Right renal cortex interstitium (tissue), 3 donors: Measurements from ENCODE around the gene STC2. TPM values are rescaled to one million over a fixed set of nuclear protein-coding genes. Genes with fewer than 3 reads are reported as not detected.

Experiments
- DNase-seq, 3 donors: peaks; one replicate each; pipeline ENCODE4 v3.0.0-alpha.2; 2013; ENCODE audit warnings: low read depth in 3 of 3, low spot score in 2 of 3
- polyA plus RNA-seq, 3 donors: library from polyadenylated mRNA; unstranded; fragments of 120-200 nt; gene quantifications; one replicate each; pipeline ENCODE4 v1.2.1, GENCODE V29; 2013; ENCODE audit not compliant: insufficient read length in 3 of 3

STC2 gene
- polyA plus RNA-seq, 3 donors, result 1.4 to 2.0 (median 1.6) TPM

DNA sequence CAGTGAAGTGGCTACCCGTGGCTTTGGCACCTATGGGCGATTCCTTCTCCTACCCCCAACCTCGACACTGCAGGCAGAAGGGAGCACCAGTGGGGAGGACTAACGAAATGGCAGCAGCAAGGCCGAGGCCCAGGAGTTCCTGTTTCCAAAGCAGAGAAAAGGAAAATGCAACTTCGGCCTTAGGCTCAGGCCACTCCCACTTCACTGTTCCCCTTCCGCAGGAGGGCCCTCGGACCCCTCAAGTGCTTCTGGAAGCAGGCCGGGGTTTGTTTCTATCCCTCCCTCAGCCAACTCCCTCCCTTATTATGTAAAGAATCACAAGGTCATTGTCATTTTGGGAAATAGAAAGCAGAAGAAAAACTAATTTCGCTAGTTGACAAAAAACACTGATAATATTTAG lies 56.8 kb downstream of the STC2 start:
- DNase-seq, result no peak

DNA sequence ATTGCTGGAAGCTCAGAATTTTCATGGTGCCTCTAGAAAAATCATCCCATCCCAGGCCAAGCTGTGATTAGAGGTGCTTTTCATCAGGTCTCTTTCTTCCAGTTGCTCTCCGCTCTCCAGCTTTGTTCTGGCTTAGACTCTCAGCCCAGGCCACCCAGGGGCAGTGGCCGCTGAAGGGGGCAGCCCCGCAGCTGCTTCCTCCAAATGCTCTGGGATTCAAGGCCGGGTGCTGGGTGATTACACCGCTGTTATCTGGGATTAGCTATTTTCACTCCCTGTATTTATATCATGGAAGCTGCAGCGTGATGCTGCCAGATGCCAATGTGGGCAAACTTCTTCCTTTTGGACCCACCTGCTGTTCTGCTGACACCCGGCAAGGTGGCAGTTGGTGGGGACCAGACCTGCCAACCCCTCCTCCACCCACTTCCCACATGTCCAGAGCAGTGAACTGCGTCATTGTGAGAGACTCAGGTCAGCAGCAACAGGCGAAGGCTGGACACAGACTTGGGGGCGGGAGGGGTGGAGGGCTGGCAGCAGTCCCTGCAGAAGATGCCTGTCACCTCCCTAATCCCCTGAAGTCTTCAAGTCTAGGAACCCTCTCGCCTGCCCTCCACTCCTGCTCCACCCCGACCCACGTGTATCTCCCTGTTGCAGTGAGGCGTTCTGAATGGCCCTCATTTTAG lies 59.3 kb downstream of the STC2 start:
- no peak for DNase-seq

GRCh38 chr5:173265433-173265832 lies 62.8 kb downstream of the STC2 start:
- no peak for DNase-seq

Other genes starting within 250 kb of the STC2 start
- 10 to 100 TPM; 14.5 to 18.6 (median 16.8) TPM for gene BNIP1, start 183.9 kb downstream of the STC2 start, polyA plus RNA-seq
- gene NKX2-5, start 93.2 kb downstream of the STC2 start, polyA plus RNA-seq, result not detected